ENCODE results near the gene TMEM63C.

The TMEM63C gene

DNA sequence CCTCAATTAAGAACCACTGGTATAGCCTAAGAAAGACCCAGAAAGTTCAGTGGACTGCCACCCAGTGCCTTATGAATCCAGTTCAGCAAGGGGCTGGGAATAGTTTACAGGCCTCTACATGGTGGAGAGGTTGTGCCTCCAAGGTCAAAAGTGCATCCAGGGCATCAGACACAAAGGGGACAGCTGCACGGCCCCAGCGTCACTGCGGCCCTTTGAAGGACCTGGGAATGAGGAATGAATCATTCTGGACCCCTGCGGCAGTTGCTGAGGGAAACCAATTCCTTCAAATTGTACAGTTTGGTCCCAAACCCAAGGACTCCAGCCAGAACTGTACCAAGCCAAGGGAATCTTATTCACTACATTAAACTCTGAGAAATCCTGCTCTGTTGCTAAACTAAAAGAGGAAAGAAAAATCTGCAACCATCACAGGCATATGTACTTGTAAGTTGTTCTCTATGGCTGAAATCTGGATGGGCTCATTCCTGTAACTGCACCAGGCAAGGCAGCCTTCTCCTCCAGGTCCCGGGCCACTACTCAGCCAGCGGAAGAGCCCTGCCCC is 100.3 kb downstream of the TMEM63C start:
- no peak for DNase-seq

DNA sequence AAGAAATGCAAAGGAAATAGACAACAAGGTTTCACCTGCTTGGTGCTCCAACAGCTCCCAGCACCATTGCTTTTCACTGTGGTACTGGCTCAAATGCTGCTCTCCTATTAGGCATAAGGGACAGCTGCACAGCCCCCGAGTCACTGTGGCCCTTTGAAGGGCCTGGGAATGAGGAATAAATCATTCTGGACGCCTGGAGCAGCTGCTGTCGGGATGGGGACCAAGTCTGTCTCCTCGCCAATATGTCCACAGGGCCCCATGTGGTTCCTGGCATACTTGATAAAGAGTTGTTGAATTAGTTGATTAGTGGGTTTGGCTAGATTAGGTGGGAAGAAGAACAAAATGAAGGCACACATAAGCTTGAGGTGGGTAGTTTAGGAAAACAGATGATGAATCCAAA is 102.5 kb downstream of the TMEM63C start:
- DNase-seq, result no peak

DNA sequence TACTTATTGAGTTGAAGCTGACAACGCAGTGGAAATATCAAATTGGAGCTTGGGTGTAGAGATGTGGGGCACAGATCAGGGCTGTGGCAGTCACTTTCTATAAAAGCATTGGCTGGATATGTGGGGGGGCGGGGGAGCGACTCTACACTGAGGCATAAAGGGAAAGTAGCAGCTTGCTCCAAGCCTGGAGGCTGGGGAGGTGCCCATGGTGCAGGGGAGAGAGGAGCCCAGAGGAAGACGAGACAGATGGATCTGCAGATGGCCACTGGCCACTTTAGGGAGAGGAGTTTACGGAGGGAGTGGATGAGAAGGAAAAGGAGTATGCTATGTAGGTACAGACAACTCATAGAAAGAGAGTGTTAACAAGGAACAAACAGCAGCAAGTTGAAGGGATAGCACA is 102.9 kb downstream of the TMEM63C start:
- DNase-seq, result no peak

DNA sequence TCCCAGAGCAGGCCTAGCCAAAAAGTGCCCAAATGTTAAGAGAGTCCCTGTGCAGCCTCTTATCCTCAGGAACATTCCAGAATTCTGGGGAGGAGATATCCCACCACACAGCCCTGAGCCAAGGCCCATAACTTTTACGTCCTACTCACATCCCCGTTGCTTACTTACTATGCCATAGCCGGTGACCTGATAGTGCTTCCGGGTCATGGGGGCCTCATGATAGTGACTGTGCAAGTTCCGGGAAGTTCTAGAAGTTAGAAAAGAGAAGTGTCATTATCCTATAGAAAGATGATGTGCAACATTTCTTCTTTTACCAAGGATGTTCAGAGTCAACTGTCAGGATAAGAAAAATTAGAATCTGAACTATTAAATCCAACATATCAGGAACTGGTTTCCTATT is 105.0 kb downstream of the TMEM63C start:
- DNase-seq, result no peak

DNA sequence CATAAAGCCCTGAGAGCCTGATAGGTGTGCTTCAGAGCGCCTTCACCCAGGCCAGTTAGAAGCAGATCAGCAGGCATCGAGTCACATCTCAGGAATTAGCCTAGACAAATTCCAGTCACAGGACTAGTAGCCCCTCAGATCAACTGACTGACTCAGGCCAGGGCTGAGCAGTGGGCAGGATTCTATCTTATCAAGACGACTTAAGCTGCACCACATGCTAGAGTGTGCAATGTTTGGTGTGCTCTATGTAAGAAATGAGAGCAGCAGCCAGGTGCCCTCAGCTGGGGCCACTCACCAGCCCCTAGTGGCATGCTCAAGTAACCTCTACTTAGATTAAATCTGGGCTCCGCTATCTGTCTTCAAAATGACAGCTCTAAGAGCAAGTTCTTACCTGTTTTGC is 109.1 kb downstream of the TMEM63C start:
- DNase-seq, result no peak

DNA sequence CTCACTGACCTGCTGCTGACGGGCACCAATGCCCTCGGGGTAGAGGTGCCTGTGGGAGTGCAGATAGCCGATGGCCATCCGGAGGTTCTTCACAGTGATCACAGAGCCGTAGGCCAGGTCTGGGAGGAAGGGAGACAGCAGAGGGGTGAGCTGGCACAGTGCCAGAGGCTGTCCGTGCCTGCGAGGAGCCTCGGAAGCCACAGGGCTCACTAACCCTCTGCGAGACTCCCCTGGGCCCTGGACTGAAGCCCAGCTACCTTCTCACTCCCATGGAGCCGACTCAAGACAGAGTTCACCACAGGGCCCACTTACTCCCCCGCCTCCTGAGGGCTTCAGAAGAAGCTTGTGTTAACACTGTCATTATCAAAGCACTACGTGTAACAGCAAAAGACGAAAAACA is 114.6 kb downstream of the TMEM63C start:
- no peak for DNase-seq

DNA sequence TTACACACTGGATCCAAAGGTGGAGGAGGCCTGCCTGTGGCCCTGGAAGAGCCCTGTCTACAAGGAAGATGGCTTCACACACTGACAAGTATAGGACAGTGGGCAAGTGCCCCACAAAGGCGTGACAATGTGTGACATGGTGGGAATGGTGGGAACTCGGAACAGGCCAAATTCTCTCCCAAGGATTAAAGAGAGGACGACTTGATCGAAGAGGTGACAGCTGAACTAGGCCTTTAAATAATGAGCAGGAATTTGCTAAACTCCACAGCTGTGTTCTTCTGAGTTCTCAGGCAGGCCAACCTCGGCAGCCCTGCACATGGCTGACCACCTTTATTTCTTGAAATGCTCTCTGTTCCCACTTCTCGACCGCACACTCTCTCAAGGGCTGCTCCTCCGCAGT is 115.3 kb downstream of the TMEM63C start:
- DNase-seq, result no peak

DNA sequence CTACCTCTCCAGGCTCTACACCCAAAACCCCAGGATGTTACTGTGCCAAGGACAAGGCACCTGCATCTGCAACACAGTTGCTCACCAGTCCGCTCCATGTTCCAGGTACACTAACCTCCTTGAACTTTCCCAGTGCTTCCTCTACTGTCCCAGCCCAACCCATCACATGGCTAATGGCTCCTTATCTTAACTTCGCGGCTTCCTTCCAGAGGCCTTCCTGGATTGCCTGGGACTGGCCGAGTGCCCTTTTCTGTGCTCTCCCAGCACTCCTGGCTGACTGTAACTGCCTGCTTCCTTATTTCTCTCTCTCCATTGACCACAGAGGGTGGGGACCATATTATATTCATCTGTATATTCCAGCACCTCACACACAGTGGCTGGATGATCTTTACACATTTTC is 118.2 kb downstream of the TMEM63C start:
- no peak for DNase-seq

DNA sequence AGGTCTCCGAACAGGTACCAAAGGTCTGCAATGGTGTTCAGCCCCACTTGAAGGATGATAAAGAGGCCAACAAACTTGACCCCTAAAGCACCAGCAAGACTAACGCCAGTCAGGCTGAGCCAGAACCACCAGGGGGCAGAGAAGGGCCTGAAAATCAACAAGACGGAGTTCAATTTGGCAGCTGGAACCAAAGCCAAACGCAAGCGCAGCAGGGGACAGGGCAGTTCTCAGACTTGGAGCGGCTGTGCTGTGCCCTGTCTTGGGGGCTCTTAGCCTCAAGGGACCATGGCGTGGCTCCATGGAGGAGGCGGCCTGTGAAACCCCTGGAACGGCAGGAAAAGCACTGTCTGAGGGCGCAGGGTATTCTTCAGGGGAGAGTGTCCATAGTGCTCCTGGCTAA is 119.5 kb downstream of the TMEM63C start:
- DNase-seq, result peak; percentile 21

DNA sequence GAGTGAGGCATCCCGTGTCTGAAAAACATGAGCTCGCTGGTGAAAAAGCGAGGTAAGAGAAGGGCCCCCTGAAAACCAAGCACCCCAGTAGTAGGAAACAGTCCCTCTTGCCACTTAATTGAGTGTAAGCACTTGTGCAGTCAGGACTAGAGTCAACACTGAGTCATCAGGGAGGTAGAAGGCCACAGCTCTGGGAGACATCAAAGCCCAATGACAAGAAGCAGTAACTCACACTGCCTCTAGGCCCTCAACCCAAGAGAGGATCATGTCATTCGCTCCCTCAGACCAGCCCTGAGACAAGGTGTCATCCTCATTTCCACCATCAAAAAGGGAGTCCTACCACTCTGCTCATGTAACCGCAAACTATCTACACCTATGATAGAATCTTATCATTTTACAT is 121.3 kb downstream of the TMEM63C start:
- DNase-seq, result no peak

DNA sequence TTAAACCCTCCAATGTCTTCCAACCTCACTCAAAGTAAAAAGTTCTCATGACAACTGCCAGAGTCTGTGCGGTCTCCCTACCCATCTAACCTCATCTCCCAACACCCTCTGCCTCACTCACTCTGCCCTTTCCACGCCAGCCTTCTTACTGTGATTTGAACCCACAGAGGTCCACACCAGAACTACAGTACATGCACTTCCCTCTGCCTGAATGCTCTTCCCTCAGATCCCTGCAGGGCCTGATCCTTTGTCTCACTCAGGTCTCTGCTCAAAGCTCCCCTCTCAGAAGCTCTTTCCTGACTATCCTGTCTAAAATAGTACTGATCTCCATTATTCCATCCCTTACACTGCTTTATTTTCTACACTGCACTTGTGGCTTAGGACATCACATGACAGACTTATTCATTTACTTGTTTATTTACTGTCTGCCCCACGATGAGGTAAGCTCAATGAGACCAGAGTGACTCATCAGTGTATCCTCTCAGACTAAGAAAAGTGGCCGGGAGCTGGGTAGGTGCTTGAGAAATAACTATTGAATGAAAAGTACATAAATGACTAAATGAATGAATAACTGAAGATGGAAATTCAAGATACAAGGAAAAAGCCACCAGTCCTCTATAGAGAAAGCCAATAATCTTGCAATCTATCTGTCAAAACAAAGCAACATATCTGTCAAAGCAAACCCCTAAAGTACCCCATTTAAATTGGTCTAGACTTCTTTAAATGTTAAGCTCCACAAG is 122.0 kb downstream of the TMEM63C start:
- DNase-seq, result peak; percentile 77

DNA sequence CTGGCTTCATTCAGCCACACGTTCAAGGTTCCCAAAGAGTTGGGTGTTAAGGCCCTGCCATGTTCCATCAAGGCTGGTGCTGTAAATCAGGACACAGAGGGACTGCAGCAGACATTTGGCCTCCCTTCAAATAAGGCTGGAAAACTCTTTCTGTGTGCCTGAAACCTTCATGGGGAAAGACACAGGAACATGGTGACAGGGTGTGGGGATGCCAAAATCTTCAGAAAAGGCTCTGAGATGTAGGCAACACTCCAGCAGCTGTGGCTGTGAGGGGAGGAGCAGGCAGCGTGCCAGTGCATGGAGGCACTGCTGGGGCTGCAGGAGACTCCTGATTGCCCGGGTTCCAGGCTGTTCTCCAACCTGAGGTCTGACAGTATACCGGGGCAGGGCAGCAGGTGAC is 124.1 kb downstream of the TMEM63C start:
- DNase-seq, result no peak

DNA sequence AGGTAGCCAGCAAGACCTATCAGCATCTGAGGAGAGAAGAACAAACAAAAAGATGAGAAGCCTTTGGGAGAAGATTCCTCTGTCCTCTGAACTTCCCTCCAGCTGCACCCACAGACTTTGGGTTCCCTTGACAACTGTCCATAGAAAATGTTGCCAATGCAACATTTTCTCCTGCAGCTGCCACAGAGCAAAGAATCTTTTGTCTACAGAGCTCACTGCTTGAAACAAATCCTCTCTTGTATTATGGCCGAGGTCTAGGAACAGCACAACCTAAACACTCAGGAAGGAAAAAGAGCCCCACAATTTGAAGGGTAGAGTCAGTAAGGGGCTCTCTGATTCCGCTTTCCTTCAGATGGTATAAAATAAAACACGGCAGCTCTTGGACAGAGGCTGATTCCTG is 124.8 kb downstream of the TMEM63C start:
- no peak for DNase-seq

DNA sequence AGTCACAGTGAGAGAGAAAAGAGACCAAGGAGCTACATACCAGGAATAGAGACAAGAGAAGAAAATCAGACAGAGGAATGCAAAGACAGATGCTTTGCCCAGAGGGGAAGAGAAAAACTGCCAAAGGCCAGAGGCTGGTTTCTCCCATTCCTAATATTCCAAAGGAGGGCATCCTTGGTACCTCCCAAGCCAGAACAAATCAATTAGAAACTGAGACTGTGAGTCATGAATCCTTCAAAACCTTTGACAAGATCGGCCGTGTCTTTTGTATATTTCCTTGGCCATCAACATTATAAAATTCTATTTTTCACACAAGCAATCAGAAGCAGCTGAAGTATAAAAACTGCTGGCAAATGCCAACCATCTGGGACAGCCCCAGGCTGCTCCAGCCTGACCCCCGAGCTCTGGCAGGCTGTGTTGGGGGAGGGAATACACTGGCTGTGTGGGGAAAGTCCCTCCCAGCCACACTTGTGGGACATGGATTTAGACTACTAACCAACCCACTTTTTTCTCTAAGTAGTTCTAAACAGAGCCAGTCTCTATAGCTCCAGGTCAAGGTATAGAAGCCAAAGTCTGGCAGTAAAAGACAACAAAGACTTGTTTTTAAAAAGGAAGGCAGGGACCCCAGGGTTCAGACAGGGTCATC is 125.4 kb downstream of the TMEM63C start:
- no peak for DNase-seq

Measured in DMS79 treated with DMSO at 0.1 percent for 48 hours (cell line).